HUES64 (cell line): ENCODE results near the gene SPDYE2B.
"Not testable (repeated sequence)": the region's sequence is repeated elsewhere in the genome, so short reads cannot be mapped to it uniquely, and the experiment has no call there.

Experiments used
- H3K27ac ChIP-seq: 2 replicates; pipeline ENCODE4 v1.7.0; 2013; ENCODE audit warnings: low read depth, low read length, inconsistent platforms
- H3K27me3 ChIP-seq: 2 replicates; pipeline ENCODE4 v1.6.1; 2013; ENCODE audit warnings: mild to moderate bottlenecking, low read length; ENCODE audit not compliant: insufficient read depth
- H3K36me3 ChIP-seq: 2 replicates; pipeline ENCODE4 v1.6.1; 2013; ENCODE audit warnings: mild to moderate bottlenecking, low read length; ENCODE audit not compliant: insufficient read depth
- H3K4me1 ChIP-seq: 2 replicates; pipeline ENCODE4 v1.6.1; 2013; ENCODE audit warnings: mild to moderate bottlenecking, low read length, moderate library complexity; ENCODE audit not compliant: insufficient read depth
- H3K4me3 ChIP-seq: 2 replicates; pipeline ENCODE4 v1.5.1; 2013; ENCODE audit warnings: mild to moderate bottlenecking, low read length, moderate library complexity
- H3K9ac ChIP-seq: 2 replicates; pipeline ENCODE4 v1.6.1; 2013; ENCODE audit warnings: mild to moderate bottlenecking, low read depth, low read length
- H3K9me3 ChIP-seq: 2 replicates; pipeline ENCODE4 v1.6.1; 2013; ENCODE audit warnings: low read depth, low read length; ENCODE audit not compliant: insufficient read depth
- WGBS: fragments of 150-250, 120-280 bp; methylation state at CpG from one replicate; pipeline ENCODE4 v1.1.7; 2013; ENCODE audit warnings: missing lambda C conversion rate; 5-methylcytosine and 5-hydroxymethylcytosine counted together

The SPDYE2B gene

DNA sequence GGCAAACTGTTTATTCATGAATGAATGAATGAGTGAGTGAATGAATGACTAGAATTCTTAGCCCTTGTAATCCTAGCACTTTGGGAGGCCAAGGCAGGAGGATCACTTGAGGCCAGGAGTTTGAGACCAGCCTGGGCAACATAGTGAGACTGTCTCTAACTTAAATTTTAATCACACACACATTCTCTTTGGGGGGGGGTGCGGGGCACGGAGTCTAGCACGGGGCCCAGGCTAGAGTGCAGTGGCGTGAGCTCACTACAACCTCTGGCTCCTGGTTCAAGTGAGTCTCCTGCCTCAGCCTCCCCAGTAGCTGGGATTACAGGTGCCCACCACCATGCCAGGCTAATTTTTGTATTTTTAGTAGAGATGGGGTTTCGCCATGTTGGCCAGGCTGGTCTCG is 40.5 kb downstream of the SPDYE2B start:
- H3K4me1 ChIP-seq, H3K9ac ChIP-seq, H3K9me3 ChIP-seq, H3K27me3 ChIP-seq, H3K4me3 ChIP-seq, H3K36me3 ChIP-seq, H3K27ac ChIP-seq: not testable (repeated sequence)
- no CpG with 5 or more reads among the region's 6 CpGs for WGBS

DNA sequence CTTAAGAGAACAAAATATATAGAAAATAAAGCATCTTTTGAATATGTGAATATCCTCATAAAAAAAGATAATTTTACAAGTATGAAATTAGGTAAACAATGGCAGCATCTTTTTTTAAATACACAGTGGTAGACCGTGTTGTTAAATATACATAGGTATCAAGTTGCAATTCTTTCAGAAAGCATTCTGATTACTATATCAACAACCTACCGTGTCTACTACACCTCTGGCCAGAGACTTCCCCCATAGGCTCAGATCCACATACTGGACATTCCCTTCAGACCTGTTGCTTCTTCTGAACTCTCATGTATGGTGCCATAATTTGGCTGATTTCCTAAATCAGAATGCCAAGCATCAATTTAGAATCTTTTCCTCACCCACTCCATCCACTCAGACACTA is 43.9 kb downstream of the SPDYE2B start:
- H3K36me3 ChIP-seq, H3K4me3 ChIP-seq, H3K9ac ChIP-seq, H3K4me1 ChIP-seq, H3K27ac ChIP-seq, H3K9me3 ChIP-seq, H3K27me3 ChIP-seq: not testable (repeated sequence)
- WGBS, result 79% methylated on average over 2 of the region's 2 CpGs

- H3K4me1 ChIP-seq, H3K9me3 ChIP-seq, H3K9ac ChIP-seq, H3K27ac ChIP-seq, H3K27me3 ChIP-seq, H3K4me3 ChIP-seq, H3K36me3 ChIP-seq: not testable (repeated sequence)
- WGBS, result no CpG with 5 or more reads among the region's 3 CpGs
Measured at GRCh38 chr7:102695033-102695552, 45.0 kb downstream of the SPDYE2B start.

GRCh38 chr7:102696009-102696408 is 45.9 kb downstream of the SPDYE2B start:
- H3K9ac ChIP-seq, H3K36me3 ChIP-seq, H3K27me3 ChIP-seq, H3K27ac ChIP-seq, H3K4me3 ChIP-seq, H3K4me1 ChIP-seq, H3K9me3 ChIP-seq: not testable (repeated sequence)
- no CpG with 5 or more reads among the region's 2 CpGs for WGBS

DNA sequence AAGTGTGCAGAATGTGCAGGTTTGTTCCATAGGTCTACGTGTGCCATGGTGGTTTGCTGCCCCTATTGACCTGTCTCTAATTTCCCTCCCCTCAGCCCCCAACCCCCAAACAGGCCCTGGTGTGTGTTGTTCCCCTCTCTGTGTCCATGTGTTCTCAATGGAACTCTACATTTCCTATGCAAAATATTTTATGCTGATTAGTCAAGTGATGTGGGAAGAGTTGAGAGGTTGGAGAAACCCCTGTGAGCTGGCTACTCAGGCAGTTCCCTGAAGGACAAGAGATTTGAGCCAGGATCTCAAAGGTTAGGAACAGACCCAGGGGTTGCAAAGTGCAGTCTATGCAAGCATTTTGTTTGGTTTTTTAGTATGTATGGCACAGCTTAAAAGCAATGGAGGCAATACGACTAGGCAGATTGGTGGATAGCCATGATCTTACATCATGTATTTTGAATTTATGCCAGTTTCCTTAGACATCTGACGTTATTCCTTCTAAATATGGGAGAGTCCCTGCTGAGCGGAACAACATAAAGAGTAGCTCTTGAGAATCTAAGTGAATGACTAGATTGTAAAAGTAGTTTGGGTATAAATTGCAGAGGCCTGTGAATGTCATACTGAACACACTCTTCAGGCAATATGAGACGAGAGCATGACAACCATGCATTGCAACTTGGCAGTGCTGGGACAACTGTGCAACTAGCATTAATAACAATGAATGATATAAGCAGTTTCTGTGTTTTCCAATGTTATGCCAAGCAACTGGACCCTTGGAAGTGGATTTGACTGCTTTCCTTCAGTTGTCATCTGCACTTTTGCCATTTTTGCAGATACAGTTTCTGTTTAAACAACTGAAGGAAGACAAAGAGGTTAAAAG is 47.8 kb downstream of the SPDYE2B start:
- H3K27me3 ChIP-seq, H3K4me1 ChIP-seq, H3K4me3 ChIP-seq, H3K36me3 ChIP-seq, H3K27ac ChIP-seq, H3K9ac ChIP-seq, H3K9me3 ChIP-seq: not testable (repeated sequence)
- 92% methylated on average over 3 of the region's 5 CpGs for WGBS

DNA sequence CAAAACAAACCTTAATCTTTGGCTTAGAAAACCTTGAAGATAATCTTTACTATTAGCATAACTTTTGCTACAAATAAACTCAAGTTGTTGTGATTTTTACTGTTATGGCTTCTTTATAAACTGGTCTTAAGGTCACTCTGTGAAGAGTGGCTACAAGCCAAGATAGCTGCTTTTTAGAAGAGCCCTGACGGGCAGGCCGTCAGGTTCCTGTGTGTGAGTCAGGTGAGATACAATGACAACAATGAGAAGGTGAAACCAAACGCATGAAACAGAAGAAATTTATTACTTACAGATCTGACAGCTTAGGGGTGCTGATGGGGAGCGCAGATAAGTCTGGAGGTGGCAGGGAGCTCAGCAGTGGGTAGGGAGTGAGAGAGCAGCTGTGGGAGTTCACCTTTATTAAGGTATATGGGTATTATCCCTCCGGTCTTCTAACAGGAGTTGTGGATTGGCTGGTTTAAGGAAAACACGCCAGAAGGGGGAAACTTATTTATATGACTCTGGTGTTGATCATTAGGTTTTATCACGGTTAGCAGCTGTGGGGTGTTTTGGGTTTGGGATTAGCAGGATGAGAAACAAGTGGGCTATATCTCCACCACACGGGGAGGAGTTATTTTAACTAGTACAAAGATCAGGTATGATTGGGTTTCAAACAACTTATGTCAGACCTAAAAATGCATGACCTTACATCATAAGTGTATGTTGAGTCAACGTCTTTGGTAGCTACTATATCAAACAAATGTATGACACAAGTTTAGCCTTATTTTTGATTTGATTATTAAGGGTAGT is 49.0 kb downstream of the SPDYE2B start:
- 75% methylated on average over 8 of the region's 9 CpGs for WGBS
- not testable (repeated sequence) for H3K4me1 ChIP-seq

More for the DNA sequence above, 49.0 kb downstream of the SPDYE2B start:
- H3K27me3 ChIP-seq, H3K36me3 ChIP-seq, H3K9ac ChIP-seq, H3K27ac ChIP-seq, H3K9me3 ChIP-seq, H3K4me3 ChIP-seq: not testable (repeated sequence)
